ENCODE data around the gene AARS2.

Gene AARS2

DNA sequence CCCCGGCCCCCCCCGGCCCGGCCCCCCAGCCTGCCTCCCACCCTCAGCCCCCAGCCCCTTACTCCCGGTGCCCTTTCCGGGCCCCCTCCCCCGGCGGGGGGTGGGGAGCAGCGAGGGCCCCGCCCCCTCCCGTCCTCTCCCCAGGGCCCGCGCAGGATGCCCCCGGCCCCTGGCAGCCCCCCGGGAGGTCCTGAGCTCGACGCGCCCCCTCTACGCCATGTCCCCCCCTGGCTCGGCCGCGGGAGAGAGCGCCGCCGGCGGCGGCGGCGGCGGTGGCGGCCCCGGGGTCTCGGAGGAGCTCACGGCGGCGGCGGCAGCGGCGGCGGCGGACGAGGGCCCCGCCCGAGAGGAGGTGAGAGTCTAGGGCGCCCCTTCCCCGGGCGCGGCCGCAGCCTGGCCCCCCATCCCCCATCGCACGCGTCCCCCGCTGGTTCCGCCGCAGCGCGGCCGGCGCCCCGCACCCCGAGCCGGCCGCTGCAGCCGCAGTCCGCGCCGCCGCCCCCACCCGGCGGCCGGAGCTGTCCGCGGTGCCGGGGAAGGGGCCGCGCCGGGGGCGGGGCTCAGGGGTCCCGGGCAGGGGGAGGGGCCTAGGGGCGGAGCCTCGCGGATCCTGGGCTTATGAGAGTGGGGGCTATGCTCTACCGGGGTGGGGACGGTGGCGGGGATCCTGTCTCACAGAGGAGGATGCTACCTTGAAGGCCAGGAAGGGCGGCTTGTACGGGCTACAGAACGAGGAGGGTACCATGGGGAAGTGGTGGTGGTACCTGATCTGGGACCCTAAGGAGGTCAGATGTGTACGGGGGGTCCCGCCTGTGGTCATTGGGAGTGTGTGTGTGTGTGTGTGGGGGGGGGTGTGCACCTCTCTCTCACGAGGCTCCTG, 42.4 kb downstream of the AARS2 start:
- peaks cover 2 to 16% (median 10%) of the 10 kb centered on the region in 4 experiments for H3K4me1 ChIP-seq (ENCODE audit: control extremely low read depth in 1 of 4, control insufficient read depth in 4 of 4, insufficient read depth in 4 of 4, low read length in 3 of 4)
- peak overlapping the region in 4 of 7 experiments; percentile 20 to 55 (median 33) for H3K4me3 ChIP-seq (ENCODE audit: control insufficient read depth in 1 of 7, extremely low read depth in 1 of 7, insufficient read depth in 4 of 7, low read depth in 2 of 7, low read length in 6 of 7)
- CTCF ChIA-PET: interaction anchor here (0.6 to 11.0 kb wide), 4 partner anchors 33 to 107 kb away, joined by 3 to 202 read pairs (median 4); no protein-coding TSS in a partner anchor
- peaks cover 3 to 66% (median 39%) of the 10 kb centered on the region in 5 experiments for H3K27me3 ChIP-seq (replicated peaks in 2 of 5; ENCODE audit: control insufficient read depth in 4 of 5, insufficient read depth in 5 of 5, low read length in 4 of 5)
- H3K27ac ChIP-seq (ENCODE audit: insufficient read depth in 1 of 2, low read depth in 1 of 2, low read length in 2 of 2, poor library complexity in 1 of 2, severe bottlenecking in 2 of 2): no peak overlapping the region
- POLR2A ChIA-PET: interaction anchor here (0.6 kb wide), 1 partner anchor 25 kb away, joined by 3 read pairs; no protein-coding TSS in a partner anchor
- DNase-seq: no peak
- H3K9me3 ChIP-seq (ENCODE audit: control extremely low read depth in 1 of 5, control insufficient read depth in 4 of 5, insufficient read depth in 2 of 5, low read depth in 1 of 5, low read length in 4 of 5): peaks cover 0 to 4% (median 0%) of the 10 kb centered on the region in 5 experiments
- WGBS (ENCODE audit: insufficient coverage): 10% methylated on average over 15 of the region's 90 CpGs
- H3K36me3 ChIP-seq (ENCODE audit: control insufficient read depth in 4 of 4, insufficient read depth in 4 of 4, low read length in 3 of 4): no peaks in the 10 kb centered on the region

DNA sequence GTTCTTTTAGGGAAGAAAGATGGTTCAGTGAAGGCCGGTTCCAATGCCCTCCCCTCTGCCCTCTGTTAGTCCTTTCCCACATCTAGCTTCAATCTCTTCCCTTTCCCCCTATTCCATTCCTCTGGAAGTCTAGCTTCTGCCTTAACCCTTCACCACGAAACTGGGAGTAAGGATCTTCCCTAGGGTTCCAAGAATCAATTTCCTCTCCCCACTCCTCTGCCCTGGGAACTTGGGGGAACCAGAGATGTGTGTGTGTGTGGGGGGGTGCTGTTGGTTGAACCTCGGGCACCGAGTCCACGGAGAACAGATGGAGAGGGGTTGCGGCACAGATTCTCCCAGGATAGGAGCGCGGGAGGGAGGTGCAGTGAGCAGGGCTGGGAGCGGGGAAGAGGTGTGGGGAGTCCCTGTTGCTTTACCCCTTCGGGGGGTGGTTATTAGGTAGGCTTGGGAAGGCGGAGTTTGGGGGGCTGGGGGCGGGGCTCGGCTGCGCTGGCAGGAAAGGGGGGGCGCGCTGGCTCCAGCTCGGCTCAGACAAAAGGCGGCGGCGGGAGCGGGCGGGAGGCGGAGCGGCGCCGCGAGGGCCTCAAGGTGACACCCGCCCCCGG, 43.1 kb downstream of the AARS2 start, which contains the start of gene TMEM151B:
Gene TMEM151B (plus strand): TSS at position 530 of the 605 bp plus-strand sequence. CDS start 293 bp downstream, outside the sequence.
- no peaks in the 10 kb centered on the region for H3K36me3 ChIP-seq (ENCODE audit: control insufficient read depth in 4 of 4, insufficient read depth in 4 of 4, low read length in 3 of 4)
- CTCF ChIA-PET: interaction anchor here (0.9 to 11.0 kb wide), 8 partner anchors 23 to 107 kb away, joined by 3 to 202 read pairs (median 14); partner anchors contain the start of gene AARS2
- peaks cover 2 to 12% (median 10%) of the 10 kb centered on the region in 4 experiments for H3K4me1 ChIP-seq (ENCODE audit: control extremely low read depth in 1 of 4, control insufficient read depth in 4 of 4, insufficient read depth in 4 of 4, low read length in 3 of 4)
- H3K9me3 ChIP-seq (ENCODE audit: control extremely low read depth in 1 of 5, control insufficient read depth in 4 of 5, insufficient read depth in 2 of 5, low read depth in 1 of 5, low read length in 4 of 5): no peaks in the 10 kb centered on the region
- H3K27ac ChIP-seq (ENCODE audit: insufficient read depth in 1 of 2, low read depth in 1 of 2, low read length in 2 of 2, poor library complexity in 1 of 2, severe bottlenecking in 2 of 2): no peak within 1 kb of the TSS
- H3K27me3 ChIP-seq (replicated peaks in 2 of 5; ENCODE audit: control insufficient read depth in 4 of 5, insufficient read depth in 5 of 5, low read length in 4 of 5): peaks cover 3 to 59% (median 39%) of the 10 kb centered on the region in 5 experiments
- POLR2A ChIA-PET: no interaction called here
- 24% methylated on average over 7 of the region's 29 CpGs for WGBS (ENCODE audit: insufficient coverage)
- peak in 1 of 3 donors; percentile 42 for DNase-seq
- peak within 1 kb of the TSS in 4 of 7 experiments; percentile 20 to 55 (median 33) for H3K4me3 ChIP-seq (ENCODE audit: control insufficient read depth in 1 of 7, extremely low read depth in 1 of 7, insufficient read depth in 4 of 7, low read depth in 2 of 7, low read length in 6 of 7)

DNA sequence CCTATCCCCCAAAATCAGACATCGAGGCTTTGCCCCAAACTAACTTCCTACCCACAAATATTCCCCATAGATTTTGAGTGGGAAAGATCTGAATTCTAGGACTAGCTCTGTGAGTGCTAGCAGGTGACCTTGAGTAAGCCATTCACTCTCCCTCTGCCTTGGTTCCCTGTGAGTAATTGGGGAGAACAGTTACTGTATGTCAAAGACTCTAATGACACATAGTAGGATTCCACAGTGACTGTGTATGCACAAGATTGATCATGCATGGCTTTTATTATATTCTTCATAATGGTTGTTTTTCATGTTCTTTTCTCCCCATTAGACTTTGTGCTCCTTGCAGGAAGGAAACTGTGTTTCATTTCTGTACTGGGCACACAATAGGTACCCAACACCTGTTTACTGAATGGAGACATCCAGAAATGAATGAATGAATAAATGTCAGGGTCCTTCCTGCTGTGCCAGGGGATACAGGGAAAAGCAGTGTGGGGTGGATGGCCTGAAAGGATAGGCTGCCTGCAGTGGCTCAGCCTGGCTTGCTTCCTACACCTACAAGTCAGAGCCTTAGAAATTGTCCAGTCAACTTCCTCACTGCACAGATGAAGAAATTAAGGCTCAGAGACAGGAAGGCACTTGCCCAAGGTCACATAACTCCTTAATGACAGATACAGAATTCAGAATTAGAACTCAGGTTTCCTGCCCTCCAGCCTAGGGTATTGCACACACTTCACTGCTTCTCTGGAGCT, 43.8 kb downstream of the AARS2 start:
- WGBS (ENCODE audit: insufficient coverage): no CpG with 5 or more reads among the region's 1 CpG
- H3K4me3 ChIP-seq (ENCODE audit: control insufficient read depth in 1 of 7, extremely low read depth in 1 of 7, insufficient read depth in 4 of 7, low read depth in 2 of 7, low read length in 6 of 7): no peak overlapping the region
- peaks cover 3 to 54% (median 37%) of the 10 kb centered on the region in 5 experiments for H3K27me3 ChIP-seq (replicated peaks in 2 of 5; ENCODE audit: control insufficient read depth in 4 of 5, insufficient read depth in 5 of 5, low read length in 4 of 5)
- CTCF ChIA-PET: interaction anchor here (0.9 to 11.0 kb wide), 16 partner anchors 10 to 150 kb away, joined by 3 to 202 read pairs (median 6); partner anchors contain the start of genes AARS2 and SPATS1
- H3K4me1 ChIP-seq (ENCODE audit: control extremely low read depth in 1 of 4, control insufficient read depth in 4 of 4, insufficient read depth in 4 of 4, low read length in 3 of 4): peaks cover 2 to 17% (median 16%) of the 10 kb centered on the region in 4 experiments
- POLR2A ChIA-PET: no interaction called here
- no peaks in the 10 kb centered on the region for H3K9me3 ChIP-seq (ENCODE audit: control extremely low read depth in 1 of 5, control insufficient read depth in 4 of 5, insufficient read depth in 2 of 5, low read depth in 1 of 5, low read length in 4 of 5)
- no peaks in the 10 kb centered on the region for H3K36me3 ChIP-seq (ENCODE audit: control insufficient read depth in 4 of 4, insufficient read depth in 4 of 4, low read length in 3 of 4)
- no peak overlapping the region for H3K27ac ChIP-seq (ENCODE audit: insufficient read depth in 1 of 2, low read depth in 1 of 2, low read length in 2 of 2, poor library complexity in 1 of 2, severe bottlenecking in 2 of 2)
- no peak for DNase-seq

GRCh38 chr6:44268095-44268628, 45.0 kb downstream of the AARS2 start:
- peaks cover 3 to 43% (median 27%) of the 10 kb centered on the region in 5 experiments for H3K27me3 ChIP-seq (replicated peaks in 2 of 5; ENCODE audit: control insufficient read depth in 4 of 5, insufficient read depth in 5 of 5, low read length in 4 of 5)
- ChIA-PET POLR2A (interaction anchor here (0.9 to 1.5 kb wide), 3 partner anchors 33 to 45 kb away, joined by 3 to 4 read pairs (median 4); partner anchors contain the start of gene AARS2), CTCF (interaction anchor here (0.7 to 11.0 kb wide), 29 partner anchors 11 to 149 kb away, joined by 3 to 202 read pairs (median 4); partner anchors contain the start of genes AARS2, SLC35B2 and SPATS1)
- H3K4me1 ChIP-seq (ENCODE audit: control extremely low read depth in 1 of 4, control insufficient read depth in 4 of 4, insufficient read depth in 4 of 4, low read length in 3 of 4): peaks cover 8 to 29% (median 28%) of the 10 kb centered on the region in 4 experiments
- no peaks in the 10 kb centered on the region for H3K9me3 ChIP-seq (ENCODE audit: control extremely low read depth in 1 of 5, control insufficient read depth in 4 of 5, insufficient read depth in 2 of 5, low read depth in 1 of 5, low read length in 4 of 5)
- WGBS (ENCODE audit: insufficient coverage): 56% methylated on average over 2 of the region's 5 CpGs
- no peak overlapping the region for H3K4me3 ChIP-seq (ENCODE audit: control insufficient read depth in 1 of 7, extremely low read depth in 1 of 7, insufficient read depth in 4 of 7, low read depth in 2 of 7, low read length in 6 of 7)
- H3K27ac ChIP-seq (ENCODE audit: insufficient read depth in 1 of 2, low read depth in 1 of 2, low read length in 2 of 2, poor library complexity in 1 of 2, severe bottlenecking in 2 of 2): no peak overlapping the region
- peak; percentile 47 to 64 (median 56) for DNase-seq
- peaks cover 0 to under 1% (median 0%) of the 10 kb centered on the region in 4 experiments for H3K36me3 ChIP-seq (ENCODE audit: control insufficient read depth in 4 of 4, insufficient read depth in 4 of 4, low read length in 3 of 4)

DNA sequence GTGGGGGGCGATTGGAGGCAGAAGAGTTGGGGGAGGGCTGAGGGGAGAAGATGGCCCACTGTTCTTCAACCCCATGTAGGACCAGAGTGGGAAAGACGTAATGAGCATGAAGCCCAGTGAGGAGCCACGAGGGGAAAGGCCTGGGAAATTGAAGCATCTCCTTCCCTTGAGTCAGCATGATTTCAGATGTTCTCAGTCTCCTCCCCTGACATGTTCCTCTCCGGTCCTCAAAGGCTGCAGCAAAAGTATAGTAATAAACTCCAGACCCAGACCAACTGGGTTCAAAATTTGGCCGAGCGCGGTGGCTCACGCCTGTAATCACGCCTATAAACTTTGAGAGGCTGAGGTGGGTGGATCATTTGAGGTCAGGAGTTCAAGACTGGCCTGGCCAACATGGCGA, 45.9 kb downstream of the AARS2 start:
- POLR2A ChIA-PET: interaction anchor here (1.5 kb wide), 1 partner anchor 46 kb away, joined by 4 read pairs; the partner anchor contains the start of gene AARS2
- no peak overlapping the region for H3K27ac ChIP-seq (ENCODE audit: insufficient read depth in 1 of 2, low read depth in 1 of 2, low read length in 2 of 2, poor library complexity in 1 of 2, severe bottlenecking in 2 of 2)
- peaks cover 3 to 34% (median 18%) of the 10 kb centered on the region in 5 experiments for H3K27me3 ChIP-seq (replicated peaks in 2 of 5; ENCODE audit: control insufficient read depth in 4 of 5, insufficient read depth in 5 of 5, low read length in 4 of 5)
- H3K4me1 ChIP-seq (ENCODE audit: control extremely low read depth in 1 of 4, control insufficient read depth in 4 of 4, insufficient read depth in 4 of 4, low read length in 3 of 4): peaks cover 8 to 38% (median 37%) of the 10 kb centered on the region in 4 experiments
- H3K9me3 ChIP-seq (ENCODE audit: control extremely low read depth in 1 of 5, control insufficient read depth in 4 of 5, insufficient read depth in 2 of 5, low read depth in 1 of 5, low read length in 4 of 5): no peaks in the 10 kb centered on the region
- 85% methylated on average over 4 of the region's 10 CpGs for WGBS (ENCODE audit: insufficient coverage)
- H3K36me3 ChIP-seq (ENCODE audit: control insufficient read depth in 4 of 4, insufficient read depth in 4 of 4, low read length in 3 of 4): peaks cover 0 to 9% (median 1%) of the 10 kb centered on the region in 4 experiments
- CTCF ChIA-PET: interaction anchor here (0.7 to 11.0 kb wide), 19 partner anchors 11 to 123 kb away, joined by 3 to 202 read pairs (median 4); partner anchors contain the start of gene AARS2
- H3K4me3 ChIP-seq (ENCODE audit: control insufficient read depth in 1 of 7, extremely low read depth in 1 of 7, insufficient read depth in 4 of 7, low read depth in 2 of 7, low read length in 6 of 7): no peak overlapping the region
- DNase-seq: no peak

DNA sequence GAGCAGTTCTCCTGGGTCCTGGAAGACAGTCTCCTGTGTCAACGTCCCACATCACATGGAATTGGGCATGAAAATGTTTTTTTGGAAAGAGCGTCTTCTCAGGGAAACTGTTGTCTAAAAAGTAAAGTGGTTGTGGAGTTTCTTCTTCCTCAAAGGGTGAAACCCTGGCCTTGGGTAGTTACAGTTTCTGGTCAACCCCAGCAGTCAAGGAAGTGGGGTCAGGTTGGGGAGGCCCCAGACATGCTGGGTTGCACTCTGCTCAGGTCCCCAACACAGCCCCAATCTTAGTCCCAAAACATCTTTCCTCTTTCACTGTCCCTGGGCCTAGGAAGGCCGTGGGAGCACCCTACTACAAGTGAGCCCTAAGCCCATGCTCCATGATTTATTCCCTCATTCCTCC, 46.8 kb downstream of the AARS2 start:
- no peak overlapping the region for H3K4me3 ChIP-seq (ENCODE audit: control insufficient read depth in 1 of 7, extremely low read depth in 1 of 7, insufficient read depth in 4 of 7, low read depth in 2 of 7, low read length in 6 of 7)
- H3K27me3 ChIP-seq (replicated peaks in 2 of 5; ENCODE audit: control insufficient read depth in 4 of 5, insufficient read depth in 5 of 5, low read length in 4 of 5): peaks cover 3 to 25% (median 12%) of the 10 kb centered on the region in 5 experiments
- peaks cover 8 to 46% (median 41%) of the 10 kb centered on the region in 4 experiments for H3K4me1 ChIP-seq (ENCODE audit: control extremely low read depth in 1 of 4, control insufficient read depth in 4 of 4, insufficient read depth in 4 of 4, low read length in 3 of 4)
- DNase-seq: no peak
- H3K9me3 ChIP-seq (ENCODE audit: control extremely low read depth in 1 of 5, control insufficient read depth in 4 of 5, insufficient read depth in 2 of 5, low read depth in 1 of 5, low read length in 4 of 5): no peaks in the 10 kb centered on the region
- CTCF ChIA-PET: interaction anchor here (0.7 to 11.0 kb wide), 13 partner anchors 10 to 79 kb away, joined by 3 to 202 read pairs (median 4); partner anchors contain the start of gene AARS2
- H3K36me3 ChIP-seq (ENCODE audit: control insufficient read depth in 4 of 4, insufficient read depth in 4 of 4, low read length in 3 of 4): peaks cover 2 to 18% (median 9%) of the 10 kb centered on the region in 4 experiments
- POLR2A ChIA-PET: no interaction called here
- H3K27ac ChIP-seq (ENCODE audit: insufficient read depth in 1 of 2, low read depth in 1 of 2, low read length in 2 of 2, poor library complexity in 1 of 2, severe bottlenecking in 2 of 2): no peak overlapping the region
- 87% methylated on average over 3 of the region's 3 CpGs for WGBS (ENCODE audit: insufficient coverage)

Measured in common myeloid progenitor, CD34-positive (primary cell).